HS-5 (cell line): ENCODE data around the gene TANGO2.

ENCODE experiments used
- DNase-seq: peaks from one replicate; pipeline ENCODE4 v3.0.0-alpha.2; 2012; ENCODE audit warnings: low read depth

The TANGO2 gene

GRCh38 chr22:20044495-20045151 is 23.7 kb downstream of the TANGO2 start:
- DNase-seq, result no peak

- DNase-seq, result no peak
These were observed 25.8 kb downstream of the TANGO2 start for GRCh38 chr22:20046730-20047129.

- no peak for DNase-seq
These were observed 31.0 kb downstream of the TANGO2 start for GRCh38 chr22:20051927-20052308.

GRCh38 chr22:20052309-20053259 is 31.7 kb downstream of the TANGO2 start:
- no peak for DNase-seq

GRCh38 chr22:20053407-20054033 is 32.6 kb downstream of the TANGO2 start:
- no peak for DNase-seq

- no peak for DNase-seq
These were observed 33.1 kb downstream of the TANGO2 start for GRCh38 chr22:20054034-20054427.

DNA sequence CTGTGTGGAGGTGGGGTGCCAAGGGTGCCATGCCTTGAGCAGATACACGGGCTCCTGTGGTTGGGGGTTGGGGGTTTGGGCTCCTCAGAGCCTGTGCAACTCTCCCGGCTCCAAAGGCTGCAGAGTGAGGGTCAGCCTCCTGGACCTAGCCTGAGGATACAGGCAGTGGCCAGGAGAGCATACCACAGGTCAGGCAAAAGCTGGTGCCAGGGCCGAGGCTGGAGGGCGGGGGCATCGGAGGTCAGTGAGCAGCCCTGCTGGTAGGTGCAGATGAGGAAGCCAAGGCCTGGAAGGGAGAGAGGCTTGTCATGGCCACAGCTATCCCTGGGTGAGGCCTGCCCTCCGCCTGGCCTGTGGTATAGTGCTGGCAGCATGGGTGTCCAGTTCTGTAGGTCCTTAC is 33.6 kb downstream of the TANGO2 start:
- DNase-seq, result no peak

DNA sequence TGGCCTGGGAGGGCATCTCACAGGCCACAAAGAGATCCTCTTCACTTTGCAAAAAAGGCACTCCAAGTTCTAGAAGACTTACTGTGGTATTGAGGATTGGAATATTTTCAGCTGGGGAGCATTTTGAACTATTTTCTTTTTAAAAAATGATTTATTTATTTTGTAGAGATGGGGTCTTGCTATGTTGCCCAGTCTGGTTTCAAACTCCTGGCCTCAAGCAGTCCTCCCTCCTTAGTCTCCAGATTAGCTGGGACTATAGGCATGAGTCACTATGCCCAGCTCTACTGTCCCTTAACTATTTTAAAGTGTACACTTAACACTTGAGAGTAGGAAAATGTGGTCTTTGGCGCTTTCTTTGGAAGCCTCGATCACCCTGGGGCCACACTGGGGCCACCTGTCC is 34.2 kb downstream of the TANGO2 start:
- no peak for DNase-seq

- DNase-seq, result no peak
These were observed 34.7 kb downstream of the TANGO2 start for GRCh38 chr22:20055654-20056053.

DNA sequence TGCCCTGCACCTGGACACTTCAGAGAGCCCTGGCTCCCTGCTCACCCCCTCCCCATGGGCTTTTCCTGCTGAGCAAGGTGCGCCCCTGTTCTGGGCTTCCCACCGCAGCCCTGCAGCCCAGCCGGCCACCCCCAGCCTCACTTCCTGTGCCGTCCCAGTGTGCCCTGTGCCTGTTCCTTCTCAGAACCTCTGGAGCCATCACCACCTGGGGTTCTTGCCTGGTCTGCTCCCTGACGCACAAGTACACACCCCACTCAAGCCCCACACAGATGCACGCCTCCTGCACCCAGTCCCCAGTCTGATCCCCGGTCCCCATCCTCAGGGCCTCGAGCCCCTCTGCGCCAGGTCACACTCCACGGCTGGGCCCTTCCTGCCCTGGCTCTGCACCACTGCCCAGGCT is 35.3 kb downstream of the TANGO2 start:
- DNase-seq, result no peak

- no peak for DNase-seq
These were observed 35.9 kb downstream of the TANGO2 start for GRCh38 chr22:20056696-20057386.

DNA sequence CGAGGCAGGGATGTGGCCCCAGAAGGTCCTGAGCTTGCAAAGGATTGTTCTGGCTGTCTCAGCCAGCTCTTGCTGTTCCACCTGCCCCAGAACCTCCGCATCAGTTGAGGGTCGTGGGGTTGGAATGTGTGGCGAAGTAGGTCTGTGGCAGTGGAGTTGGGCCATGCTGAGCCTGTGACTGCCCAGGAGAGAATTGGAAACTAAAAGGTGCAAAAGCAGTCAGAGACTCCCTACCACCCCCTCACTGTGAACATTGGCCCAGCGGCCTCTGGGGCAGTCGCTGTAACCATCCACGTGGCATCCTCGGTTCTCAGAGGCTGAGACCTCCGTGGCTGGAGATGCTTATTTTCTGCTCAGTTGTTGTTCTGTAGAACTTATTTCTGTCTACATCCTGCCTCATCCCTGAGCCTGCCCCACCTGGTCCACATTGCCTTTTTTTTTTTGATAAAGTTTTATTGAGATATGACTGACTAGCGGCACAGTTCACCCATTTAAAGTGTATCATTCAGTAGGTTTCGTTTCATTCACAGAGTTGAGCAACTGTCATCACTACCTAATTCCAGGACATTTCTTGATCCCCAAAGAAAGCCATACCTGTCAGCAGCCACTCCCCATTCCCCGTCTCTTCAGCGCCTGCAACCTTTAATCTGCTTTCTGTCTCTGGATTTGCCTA is 36.8 kb downstream of the TANGO2 start:
- DNase-seq, result no peak

DNA sequence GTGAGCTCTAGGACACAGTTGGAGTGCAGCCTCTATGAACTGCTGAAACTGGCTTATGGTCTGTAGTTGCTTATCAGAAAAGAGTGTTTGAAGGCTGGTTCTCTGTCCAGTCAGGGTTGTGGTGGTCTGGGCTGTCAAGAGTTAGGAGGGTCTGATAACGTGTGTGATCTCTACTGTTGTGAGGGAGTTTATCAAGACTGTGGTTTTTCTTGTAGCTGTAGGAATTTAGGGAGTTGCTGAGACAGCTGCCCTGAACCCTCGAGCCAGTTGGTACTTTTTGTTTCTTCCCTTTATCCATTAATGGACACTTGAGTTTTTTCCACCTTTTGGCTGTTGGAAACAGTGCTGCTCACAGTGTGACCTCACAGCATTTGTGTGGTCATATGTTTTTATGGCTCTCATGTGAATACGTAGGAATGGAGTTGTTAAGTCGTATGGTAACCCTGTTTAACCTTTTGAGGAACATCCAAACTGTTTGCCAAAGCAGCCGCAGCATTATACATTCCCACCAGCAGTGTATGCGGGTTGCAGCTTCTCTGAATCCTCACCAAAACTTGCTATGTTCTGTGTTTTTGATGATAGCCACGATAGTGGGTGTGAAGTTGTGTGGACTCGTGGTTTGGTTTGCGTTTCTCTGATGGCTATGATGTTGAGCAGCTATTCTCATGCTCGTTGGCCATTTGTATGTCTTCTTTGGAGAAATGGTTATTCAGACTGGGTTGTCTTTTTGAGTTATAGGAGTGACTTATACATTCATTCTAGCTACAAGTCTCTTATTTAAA is 38.3 kb downstream of the TANGO2 start:
- DNase-seq, result no peak

GRCh38 chr22:20060700-20061480 is 40.0 kb downstream of the TANGO2 start:
- DNase-seq, result no peak

- no peak for DNase-seq
These were observed 40.6 kb downstream of the TANGO2 start for GRCh38 chr22:20061481-20061861.

DNA sequence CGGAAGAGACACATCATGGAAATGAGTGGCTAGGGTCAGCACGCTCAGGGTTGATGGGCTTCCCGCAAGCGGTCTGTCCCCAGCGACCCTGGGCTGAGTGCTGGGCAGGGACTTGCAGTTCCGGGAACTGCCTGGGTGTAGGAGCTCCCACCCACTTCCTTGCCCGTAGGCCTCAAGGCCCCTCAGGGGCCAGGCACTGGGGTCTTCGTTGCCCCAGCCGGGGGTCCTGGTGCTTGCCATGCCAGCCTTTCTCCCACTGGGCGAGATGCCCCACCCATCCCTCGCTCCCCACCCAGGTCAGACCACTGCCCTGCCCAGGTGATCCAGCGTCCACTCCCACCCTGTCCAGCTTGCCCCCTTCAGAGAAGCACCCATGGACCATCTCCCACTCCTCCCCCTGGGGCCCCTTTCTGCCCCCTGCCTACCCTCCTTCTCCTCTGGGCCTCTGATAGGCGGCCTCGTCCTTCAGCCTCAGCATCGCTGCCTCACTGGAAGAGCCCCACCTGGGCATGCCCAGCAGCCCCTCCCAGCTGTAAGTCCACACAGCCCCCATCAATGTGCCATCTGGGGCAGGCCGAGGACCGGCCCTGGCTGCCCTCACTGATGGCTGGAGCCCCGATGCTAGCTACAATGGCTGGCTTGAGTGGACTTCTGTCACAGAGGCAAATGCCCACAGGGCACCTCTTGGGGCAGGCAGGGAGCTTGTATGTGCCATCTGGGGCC is 41.3 kb downstream of the TANGO2 start:
- no peak for DNase-seq

DNA sequence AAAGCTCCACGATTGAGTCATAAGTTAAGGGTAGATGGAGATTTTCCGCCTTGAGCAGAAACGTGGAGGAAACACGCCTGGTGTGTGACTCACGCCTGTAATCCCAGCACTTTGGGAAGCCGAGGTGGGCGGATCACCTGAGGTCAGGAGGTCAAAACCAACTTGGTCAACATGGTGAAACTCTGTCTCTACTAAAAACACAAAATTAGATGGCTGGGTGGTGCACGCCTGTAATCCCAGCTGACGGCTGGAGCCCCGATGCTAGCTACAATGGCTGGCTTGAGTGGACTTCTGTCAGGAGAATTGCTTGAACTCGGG is 41.8 kb downstream of the TANGO2 start:
- DNase-seq, result peak; percentile 9

DNA sequence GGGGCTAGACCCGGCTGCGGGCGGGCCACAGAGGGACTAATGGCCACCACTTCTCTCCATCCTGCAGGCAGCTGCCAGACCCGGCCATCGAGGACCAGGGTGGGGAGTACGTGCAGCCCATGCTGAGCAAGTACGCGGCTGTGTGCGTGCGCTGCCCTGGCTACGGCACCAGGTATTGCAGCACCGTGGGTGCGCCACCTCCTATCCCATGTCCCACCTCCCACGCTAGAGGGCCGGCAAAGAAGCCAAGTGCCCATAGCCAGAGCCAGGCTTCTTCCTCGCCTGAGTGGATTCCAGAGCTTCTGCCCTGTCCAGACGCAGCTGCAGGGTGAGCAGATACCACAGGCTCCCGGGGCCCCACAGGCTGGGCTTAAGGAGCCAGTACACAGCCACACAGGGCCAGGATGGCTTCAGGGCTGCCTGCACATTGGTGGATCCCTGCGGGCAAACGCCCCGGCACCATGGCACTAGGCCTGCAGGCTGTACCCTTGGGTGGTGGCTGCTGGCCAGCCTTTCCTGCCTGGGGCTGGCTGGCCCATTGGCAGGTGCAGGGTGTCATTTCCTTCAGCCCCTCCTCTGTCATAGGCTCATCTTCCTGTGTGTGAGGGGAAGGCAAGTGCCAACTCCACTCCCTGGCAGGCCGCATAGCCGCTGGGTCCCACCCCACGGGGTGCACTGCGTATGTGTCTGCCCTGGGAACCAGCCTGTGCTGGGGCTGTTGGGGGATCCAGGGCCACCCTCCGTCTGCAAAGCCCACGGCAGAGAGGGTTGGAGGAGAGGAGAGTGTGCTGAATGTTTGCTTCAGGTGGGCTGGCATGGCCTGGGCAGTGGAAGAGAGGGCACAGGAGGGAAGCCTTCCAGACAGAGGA is 42.6 kb downstream of the TANGO2 start:
- DNase-seq, result no peak

DNA sequence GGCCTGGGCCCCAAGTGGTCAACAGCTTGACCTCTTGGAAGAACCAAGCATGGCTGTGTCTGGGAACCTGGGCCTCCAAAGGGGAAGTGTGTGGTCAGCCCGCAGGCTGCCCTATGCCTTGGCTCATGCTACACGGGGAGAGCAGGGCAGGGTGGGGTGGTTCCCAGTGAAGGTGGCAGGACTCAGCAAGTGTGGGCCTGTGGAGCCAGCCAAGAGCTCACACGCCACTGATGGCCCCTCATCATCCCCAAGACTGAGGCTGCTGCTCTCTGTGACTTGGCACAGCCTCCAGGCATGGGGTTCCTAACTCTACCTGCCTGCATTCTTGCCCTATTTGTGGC is 43.2 kb downstream of the TANGO2 start:
- DNase-seq, result no peak
